Activated naive CD8-positive, alpha-beta T cell (primary cell): ENCODE data around the gene LGR5.
A peak's percentile ranks its signal among the peaks of the same experiment; 100 is the strongest.

Experiments
- H3K27ac Mint-ChIP-seq: one replicate; pipeline ENCODE4 v1.8.0; 2021; ENCODE audit warnings: mixed read lengths
- H3K27me3 Mint-ChIP-seq: one replicate; pipeline ENCODE4 v1.8.0; 2021; ENCODE audit warnings: mixed read lengths
- H3K36me3 Mint-ChIP-seq: one replicate; pipeline ENCODE4 v1.8.0; 2021; ENCODE audit warnings: mixed read lengths
- H3K4me1 Mint-ChIP-seq: one replicate; pipeline ENCODE4 v1.8.0; 2021; ENCODE audit warnings: low read depth, mixed read lengths
- H3K4me3 Mint-ChIP-seq: one replicate; pipeline ENCODE4 v1.8.0; 2021; ENCODE audit warnings: mild to moderate bottlenecking, mixed read lengths
- H3K9me3 Mint-ChIP-seq: one replicate; pipeline ENCODE4 v1.8.0; 2021; ENCODE audit warnings: low read depth, mixed read lengths

The LGR5 gene

GRCh38 chr12:71602761-71603577, 163.4 kb downstream of the LGR5 start:
- Mint-ChIP-seq H3K9me3 (no peaks in the 10 kb centered on the region), H3K27ac (peak overlapping the region; percentile 29)

GRCh38 chr12:71605039-71605438, 165.4 kb downstream of the LGR5 start:
- peak overlapping the region; percentile 0 for H3K27ac Mint-ChIP-seq

More at GRCh38 chr12:71602761-71603577, 163.4 kb downstream of the LGR5 start:
- Mint-ChIP-seq H3K27me3 (no peaks in the 10 kb centered on the region), H3K4me3 (no peak overlapping the region), H3K4me1 (no peaks in the 10 kb centered on the region), H3K36me3 (peaks cover 17% of the 10 kb centered on the region)

GRCh38 chr12:71607494-71608330, 168.1 kb downstream of the LGR5 start:
- Mint-ChIP-seq H3K9me3 (no peaks in the 10 kb centered on the region), H3K27me3 (no peaks in the 10 kb centered on the region), H3K36me3 (peaks cover 27% of the 10 kb centered on the region), H3K4me3 (no peak overlapping the region), H3K27ac (no peak overlapping the region), H3K4me1 (peaks cover 23% of the 10 kb centered on the region)

More at GRCh38 chr12:71605039-71605438, 165.4 kb downstream of the LGR5 start:
- H3K36me3 Mint-ChIP-seq, result peaks cover 23% of the 10 kb centered on the region
- peaks cover 4% of the 10 kb centered on the region for H3K4me1 Mint-ChIP-seq
- H3K27me3 Mint-ChIP-seq, result no peaks in the 10 kb centered on the region
- no peaks in the 10 kb centered on the region for H3K9me3 Mint-ChIP-seq
- no peak overlapping the region for H3K4me3 Mint-ChIP-seq

- Mint-ChIP-seq H3K27ac (peak overlapping the region; percentile 76), H3K36me3 (peaks cover 31% of the 10 kb centered on the region), H3K4me3 (peak overlapping the region; percentile 14), H3K27me3 (no peaks in the 10 kb centered on the region), H3K9me3 (no peaks in the 10 kb centered on the region), H3K4me1 (peaks cover 23% of the 10 kb centered on the region)
Observed at GRCh38 chr12:71610031-71610795, 170.6 kb downstream of the LGR5 start.

GRCh38 chr12:71621938-71622337, 182.3 kb downstream of the LGR5 start:
- Mint-ChIP-seq H3K4me3 (no peak overlapping the region), H3K9me3 (no peaks in the 10 kb centered on the region), H3K27me3 (no peaks in the 10 kb centered on the region), H3K36me3 (peaks cover 3% of the 10 kb centered on the region), H3K27ac (peak overlapping the region; percentile 56), H3K4me1 (peaks cover 28% of the 10 kb centered on the region)

- H3K9me3 Mint-ChIP-seq, result no peaks in the 10 kb centered on the region
- peaks cover 7% of the 10 kb centered on the region for H3K36me3 Mint-ChIP-seq
- H3K27me3 Mint-ChIP-seq, result no peaks in the 10 kb centered on the region
- H3K4me3 Mint-ChIP-seq, result no peak overlapping the region
- H3K4me1 Mint-ChIP-seq, result peaks cover 38% of the 10 kb centered on the region
- no peak overlapping the region for H3K27ac Mint-ChIP-seq
Observed at GRCh38 chr12:71625476-71625875, 185.9 kb downstream of the LGR5 start.

- Mint-ChIP-seq H3K4me3 (no peak overlapping the region), H3K27me3 (no peaks in the 10 kb centered on the region), H3K9me3 (no peaks in the 10 kb centered on the region), H3K36me3 (peaks cover 7% of the 10 kb centered on the region), H3K27ac (peak overlapping the region; percentile 46), H3K4me1 (peaks cover 34% of the 10 kb centered on the region)
Observed at GRCh38 chr12:71626098-71626497, 186.5 kb downstream of the LGR5 start.

- H3K36me3 Mint-ChIP-seq, result peaks cover 7% of the 10 kb centered on the region
- no peaks in the 10 kb centered on the region for H3K27me3 Mint-ChIP-seq
- H3K4me3 Mint-ChIP-seq, result no peak overlapping the region
- H3K9me3 Mint-ChIP-seq, result no peaks in the 10 kb centered on the region
- peaks cover 32% of the 10 kb centered on the region for H3K4me1 Mint-ChIP-seq
- peak overlapping the region; percentile 46 for H3K27ac Mint-ChIP-seq
Observed at GRCh38 chr12:71626768-71627167, 187.2 kb downstream of the LGR5 start.

- Mint-ChIP-seq H3K27ac (no peak overlapping the region), H3K27me3 (no peaks in the 10 kb centered on the region), H3K4me1 (peaks cover 30% of the 10 kb centered on the region), H3K36me3 (peaks cover 7% of the 10 kb centered on the region), H3K4me3 (no peak overlapping the region), H3K9me3 (no peaks in the 10 kb centered on the region)
Observed at GRCh38 chr12:71627438-71628002, 187.9 kb downstream of the LGR5 start.
